Mesodermal cell (in vitro differentiated cells): ENCODE measurements around the gene ARPC1B.

Experiments
- H3K27ac ChIP-seq: 2 replicates; pipeline ENCODE4 v1.7.0; 2013; ENCODE audit warnings: mild to moderate bottlenecking, low read depth, low read length, moderate library complexity; ENCODE audit not compliant: severe bottlenecking
- H3K36me3 ChIP-seq: 2 replicates; pipeline ENCODE4 v1.7.1; 2013; ENCODE audit warnings: mild to moderate bottlenecking, low read length, moderate library complexity; ENCODE audit not compliant: control insufficient read depth, insufficient read depth
- H3K4me1 ChIP-seq: one replicate; pipeline ENCODE4 v1.7.1; 2013; ENCODE audit warnings: mild to moderate bottlenecking, low read length; ENCODE audit not compliant: insufficient read depth, control insufficient read depth, poor library complexity, severe bottlenecking
- H3K4me3 ChIP-seq: 2 replicates; pipeline ENCODE4 v1.7.0; 2013; ENCODE audit warnings: low read length, control low read depth, mild to moderate bottlenecking; ENCODE audit not compliant: insufficient read depth, poor library complexity, severe bottlenecking; ENCODE audit errors: extremely low read depth
- H3K9me3 ChIP-seq: 2 replicates; pipeline ENCODE4 v1.7.1; 2013; ENCODE audit warnings: mild to moderate bottlenecking, low read length, moderate library complexity; ENCODE audit not compliant: control insufficient read depth
- WGBS, 2 experiments: methylation state at CpG; one replicate each; pipeline ENCODE4 v1.1.5; 2013; ENCODE audit warnings: missing lambda C conversion rate in 2 of 2; ENCODE audit not compliant: insufficient coverage in 2 of 2; 5-methylcytosine and 5-hydroxymethylcytosine counted together

ARPC1B gene

GRCh38 chr7:99392659-99393354 lies 18.3 kb downstream of the ARPC1B start:
- H3K36me3 ChIP-seq = peaks cover 80% of the 10 kb centered on the region
- peak overlapping the region; percentile 76 for H3K27ac ChIP-seq
- H3K4me1 ChIP-seq = peaks cover 16% of the 10 kb centered on the region
- no peaks in the 10 kb centered on the region for H3K9me3 ChIP-seq
- H3K4me3 ChIP-seq = peak overlapping the region; percentile 35
- 6 to 8% methylated on average over 64 to 66 of the region's 68 CpGs for WGBS, 2 experiments

GRCh38 chr7:99393355-99394187 lies 19.0 kb downstream of the ARPC1B start:
- H3K9me3 ChIP-seq = no peaks in the 10 kb centered on the region
- 35 to 41% methylated on average over 20 to 24 of the region's 30 CpGs for WGBS, 2 experiments
- H3K36me3 ChIP-seq = peaks cover 80% of the 10 kb centered on the region
- peak overlapping the region; percentile 35 for H3K4me3 ChIP-seq
- H3K27ac ChIP-seq = peak overlapping the region; percentile 76
- H3K4me1 ChIP-seq = peaks cover 16% of the 10 kb centered on the region

- Histone ChIP-seq H3K9me3 (no peaks in the 10 kb centered on the region), H3K27ac (no peak overlapping the region), H3K36me3 (peaks cover 85% of the 10 kb centered on the region), H3K4me3 (no peak overlapping the region), H3K4me1 (peaks cover 16% of the 10 kb centered on the region)
- 96 to 97% methylated on average over 4 of the region's 4 CpGs for WGBS, 2 experiments
Measured at GRCh38 chr7:99394188-99394502, 19.6 kb downstream of the ARPC1B start.

GRCh38 chr7:99395616-99396327 lies 21.2 kb downstream of the ARPC1B start:
- H3K4me1 ChIP-seq = peaks cover 16% of the 10 kb centered on the region
- H3K4me3 ChIP-seq = no peak overlapping the region
- no peak overlapping the region for H3K27ac ChIP-seq
- WGBS, 2 experiments = 96 to 99% methylated on average over 14 of the region's 14 CpGs
- peaks cover 85% of the 10 kb centered on the region for H3K36me3 ChIP-seq
- no peaks in the 10 kb centered on the region for H3K9me3 ChIP-seq

GRCh38 chr7:99396418-99397296 lies 22.1 kb downstream of the ARPC1B start:
- 93 to 94% methylated on average over 9 to 10 of the region's 21 CpGs for WGBS, 2 experiments
- Histone ChIP-seq H3K4me3 (no peak overlapping the region), H3K36me3 (peaks cover 85% of the 10 kb centered on the region), H3K27ac (peak overlapping the region; percentile 24), H3K4me1 (peaks cover 16% of the 10 kb centered on the region), H3K9me3 (no peaks in the 10 kb centered on the region)

- Histone ChIP-seq H3K9me3 (no peaks in the 10 kb centered on the region), H3K27ac (no peak overlapping the region), H3K4me1 (peaks cover 12% of the 10 kb centered on the region), H3K36me3 (peaks cover 85% of the 10 kb centered on the region), H3K4me3 (no peak overlapping the region)
- WGBS, 2 experiments = 95 to 97% methylated on average over 10 to 14 of the region's 18 CpGs
Measured at GRCh38 chr7:99397297-99397983, 22.9 kb downstream of the ARPC1B start.

- Histone ChIP-seq H3K27ac (no peak overlapping the region), H3K4me3 (no peak overlapping the region), H3K36me3 (peaks cover 93% of the 10 kb centered on the region), H3K4me1 (peaks cover 2% of the 10 kb centered on the region), H3K9me3 (no peaks in the 10 kb centered on the region)
- 92% methylated on average over 4 to 5 of the region's 5 CpGs for WGBS, 2 experiments
Measured at GRCh38 chr7:99398891-99399445, 24.4 kb downstream of the ARPC1B start.

GRCh38 chr7:99399597-99399996 lies 25.1 kb downstream of the ARPC1B start:
- no peak overlapping the region for H3K27ac ChIP-seq
- no peak overlapping the region for H3K4me3 ChIP-seq
- no peaks in the 10 kb centered on the region for H3K9me3 ChIP-seq
- 79 to 100% methylated on average over 2 to 5 of the region's 6 CpGs for WGBS, 2 experiments
- H3K36me3 ChIP-seq = peaks cover 93% of the 10 kb centered on the region
- peaks cover 2% of the 10 kb centered on the region for H3K4me1 ChIP-seq

- Histone ChIP-seq H3K9me3 (no peaks in the 10 kb centered on the region), H3K27ac (no peak overlapping the region), H3K36me3 (peaks cover 79% of the 10 kb centered on the region), H3K4me3 (no peak overlapping the region), H3K4me1 (peaks cover 10% of the 10 kb centered on the region)
- 93 to 100% methylated on average over 2 of the region's 3 CpGs for WGBS, 2 experiments
Measured at GRCh38 chr7:99402854-99403253, 28.3 kb downstream of the ARPC1B start.
